ENCODE data around the gene POLDIP3. TPM values are rescaled to one million over a fixed set of nuclear protein-coding genes. Genes with fewer than 3 reads are reported as not detected.

Gene POLDIP3
- total and polyA plus RNA-seq, 2 donors (not counting 3 experiments of a cell fraction or from before 2014, with no cell fraction given) = 29.3 to 60.4 TPM

GRCh38 chr22:42645938-42646568 lies 31.4 kb upstream of the POLDIP3 start:
- no peak overlapping the region for H2AFZ ChIP-seq (ENCODE audit: low read depth, low read length)
- dilution Hi-C loops (cut with MboI; ENCODE audit: extremely low pct_ligation_motif_present, low sequenced_read_pairs) = no loop called here
- ChIA-PET CTCF (interaction anchor here (1.9 kb wide), 1 partner anchor 10 kb away, joined by 6 read pairs; no protein-coding TSS in a partner anchor), POLR2A (no interaction called here)
- peaks cover 69% of the 10 kb centered on the region for H3K79me2 ChIP-seq (ENCODE audit: control insufficient read depth, insufficient read depth, low read length)
- no peaks in the 10 kb centered on the region for H3K9me1 ChIP-seq (replicated peaks; ENCODE audit: control insufficient read depth, extremely low read depth, insufficient read depth, low read length)
- no peak for TF ChIP-seq MAX (IDR thresholded peaks at IDR 0.05; ENCODE audit: insufficient read depth, insufficient read length)
- no peak for TF ChIP-seq JUN (IDR thresholded peaks at IDR 0.05; ENCODE audit: borderline replicate concordance, insufficient read depth, insufficient read length, low read depth)
- TF ChIP-seq POLR2A (IDR thresholded peaks at IDR 0.05; ENCODE audit: low read depth, low read length) = no peak
- TF ChIP-seq EZH2 (IDR thresholded peaks at IDR 0.05; ENCODE audit: borderline replicate concordance, low read depth, low read length, severe bottlenecking) = no peak
- no peak for TF ChIP-seq CTCF (IDR thresholded peaks at IDR 0.05; ENCODE audit: extremely low read depth in 1 of 2, insufficient read depth in 1 of 2, low read depth in 1 of 2, low read length in 2 of 2)
- TF ChIP-seq MYC (IDR thresholded peaks at IDR 0.05; ENCODE audit: low read depth, low read length) = no peak
- TF ChIP-seq POLR2AphosphoS5 (IDR thresholded peaks at IDR 0.05; ENCODE audit: insufficient read depth, low read depth, low read length) = no peak
- TF ChIP-seq FOS (IDR thresholded peaks at IDR 0.05; ENCODE audit: borderline replicate concordance, insufficient read depth, low read length) = no peak
- no peak for TF ChIP-seq GATA2 (IDR thresholded peaks at IDR 0.05; ENCODE audit: insufficient read depth, insufficient read length, low read depth, low read length)
- FAIRE-seq (no peak), DNase-seq (ENCODE audit: low read depth, low spot score) (no peak)
- H3K9ac ChIP-seq (replicated peaks; ENCODE audit: extremely low read depth, insufficient read depth, low read length) = no peak overlapping the region
- intact Hi-C loops (cut with micrococcal nuclease) = no loop called here
- peak overlapping the region; percentile 40 for H3K4me2 ChIP-seq (ENCODE audit: insufficient read depth, low read length)
- no TSS peak for BruUV-seq (replicated peaks)
- peaks cover 42% of the 10 kb centered on the region for H3K4me1 ChIP-seq (ENCODE audit: control insufficient read depth, extremely low read depth, insufficient read depth, low read length)
- H3K9me3 ChIP-seq (replicated peaks; ENCODE audit: control insufficient read depth, insufficient read depth, low read length) = no peaks in the 10 kb centered on the region
- no peak overlapping the region for H3K4me3 ChIP-seq (replicated peaks in 1 of 3; ENCODE audit: insufficient read depth in 1 of 3, low read depth in 1 of 3, low read length in 3 of 3)
- no peaks in the 10 kb centered on the region for H3K27me3 ChIP-seq (ENCODE audit: control insufficient read depth in 2 of 2, insufficient read depth in 2 of 2, low read length in 2 of 2)
- no peaks in the 10 kb centered on the region for H3K36me3 ChIP-seq (ENCODE audit: control insufficient read depth in 2 of 2, extremely low read depth in 1 of 2, insufficient read depth in 2 of 2, low read length in 2 of 2)
- H3K27ac ChIP-seq (ENCODE audit: insufficient read depth, low read depth, low read length) = peak overlapping the region; percentile 3
- no peaks in the 10 kb centered on the region for H4K20me1 ChIP-seq (replicated peaks; ENCODE audit: control insufficient read depth, extremely low read depth, insufficient read depth, low read length)
